Measurements from ENCODE around the gene SKAP1.

The SKAP1 gene

GRCh38 chr17:48470388-48471034 is 40.5 kb upstream of the SKAP1 start:
- Histone ChIP-seq H3K4me3 (ENCODE audit: insufficient read depth, low read length, poor library complexity, severe bottlenecking) (no peak overlapping the region), H3K4me2 (ENCODE audit: low read depth, low read length, poor library complexity, severe bottlenecking) (no peak overlapping the region), H3K9ac (ENCODE audit: low read length) (no peak overlapping the region), H4K20me1 (ENCODE audit: low read depth, low read length) (no peaks in the 10 kb centered on the region), H3K79me2 (ENCODE audit: insufficient read depth, low read length) (no peaks in the 10 kb centered on the region), H2AFZ (ENCODE audit: low read depth, low read length, severe bottlenecking) (no peak overlapping the region), H3K9me2 (replicated peaks; ENCODE audit: insufficient read depth, low read length) (no peaks in the 10 kb centered on the region), H3K36me3 (ENCODE audit: low read length) (no peaks in the 10 kb centered on the region), H3K27ac (ENCODE audit: low read depth, low read length) (no peak overlapping the region), H3F3A (ENCODE audit: insufficient read depth) (no peaks in the 10 kb centered on the region), H3K27me3 (ENCODE audit: low read length) (no peaks in the 10 kb centered on the region), H3K9me3 (ENCODE audit: insufficient read depth, low read length) (no peaks in the 10 kb centered on the region)
- TF ChIP-seq EZH2phosphoT487 (conservative IDR thresholded peaks at IDR 0.05; ENCODE audit: low read length) (no peak), CTCF (IDR thresholded peaks at IDR 0.05; ENCODE audit: insufficient read depth, low read length, poor library complexity, severe bottlenecking) (no peak)

GRCh38 chr17:48469227-48469626 is 39.2 kb upstream of the SKAP1 start:
- no peak overlapping the region for H3K4me2 ChIP-seq (ENCODE audit: low read depth, low read length, poor library complexity, severe bottlenecking)

GRCh38 chr17:48468299-48468698 is 38.3 kb upstream of the SKAP1 start:
- TF ChIP-seq EZH2phosphoT487 (conservative IDR thresholded peaks at IDR 0.05; ENCODE audit: low read length): no peak
- TF ChIP-seq CTCF (IDR thresholded peaks at IDR 0.05; ENCODE audit: insufficient read depth, low read length, poor library complexity, severe bottlenecking): no peak
- no peak overlapping the region for H3K9ac ChIP-seq (ENCODE audit: low read length)
- H3K4me2 ChIP-seq (ENCODE audit: low read depth, low read length, poor library complexity, severe bottlenecking): no peak overlapping the region
- no peaks in the 10 kb centered on the region for H3K9me3 ChIP-seq (ENCODE audit: insufficient read depth, low read length)
- H3K27ac ChIP-seq (ENCODE audit: low read depth, low read length): no peak overlapping the region
- no peak overlapping the region for H2AFZ ChIP-seq (ENCODE audit: low read depth, low read length, severe bottlenecking)
- no peaks in the 10 kb centered on the region for H3F3A ChIP-seq (ENCODE audit: insufficient read depth)
- no peaks in the 10 kb centered on the region for H4K20me1 ChIP-seq (ENCODE audit: low read depth, low read length)
- no peaks in the 10 kb centered on the region for H3K79me2 ChIP-seq (ENCODE audit: insufficient read depth, low read length)
- H3K4me3 ChIP-seq (ENCODE audit: insufficient read depth, low read length, poor library complexity, severe bottlenecking): no peak overlapping the region
- H3K36me3 ChIP-seq (ENCODE audit: low read length): no peaks in the 10 kb centered on the region
- H3K27me3 ChIP-seq (ENCODE audit: low read length): no peaks in the 10 kb centered on the region
- no peaks in the 10 kb centered on the region for H3K9me2 ChIP-seq (replicated peaks; ENCODE audit: insufficient read depth, low read length)

More at GRCh38 chr17:48469227-48469626, 39.2 kb upstream of the SKAP1 start:
- TF ChIP-seq EZH2phosphoT487 (conservative IDR thresholded peaks at IDR 0.05; ENCODE audit: low read length) (no peak), CTCF (IDR thresholded peaks at IDR 0.05; ENCODE audit: insufficient read depth, low read length, poor library complexity, severe bottlenecking) (no peak)
- Histone ChIP-seq H2AFZ (ENCODE audit: low read depth, low read length, severe bottlenecking) (no peak overlapping the region), H3K4me3 (ENCODE audit: insufficient read depth, low read length, poor library complexity, severe bottlenecking) (no peak overlapping the region), H3K79me2 (ENCODE audit: insufficient read depth, low read length) (no peaks in the 10 kb centered on the region), H3K9me2 (replicated peaks; ENCODE audit: insufficient read depth, low read length) (no peaks in the 10 kb centered on the region), H3K9ac (ENCODE audit: low read length) (no peak overlapping the region), H3K9me3 (ENCODE audit: insufficient read depth, low read length) (no peaks in the 10 kb centered on the region), H4K20me1 (ENCODE audit: low read depth, low read length) (no peaks in the 10 kb centered on the region), H3K36me3 (ENCODE audit: low read length) (no peaks in the 10 kb centered on the region), H3K27me3 (ENCODE audit: low read length) (no peaks in the 10 kb centered on the region), H3K27ac (ENCODE audit: low read depth, low read length) (no peak overlapping the region), H3F3A (ENCODE audit: insufficient read depth) (no peaks in the 10 kb centered on the region)

Measured in SU-DHL-6 (cell line).